Psoas muscle (tissue), 8 donors: ENCODE results near the gene DOCK11. TPM values are rescaled to one million over a fixed set of nuclear protein-coding genes. Genes with fewer than 3 reads are reported as not detected.

Experiments
- ATAC-seq, 4 donors: fragments of 200-7000 bp; cut with Tn5 transposase; one replicate each; pipeline ENCODE4 v1.9.1; 2020; ENCODE audit warnings: moderate library complexity in 3 of 4, mild to moderate bottlenecking in 2 of 4
- DNase-seq, 2 donors: peaks; one replicate each; pipeline ENCODE4 v3.0.0-alpha.2; 2020
- H3K27ac ChIP-seq: fragments of 200-600 bp; one replicate; pipeline ENCODE4 v1.8.0; 2022
- H3K27me3 ChIP-seq, 3 donors: fragments of 200-600 bp in 1 of 3; one replicate each; pipeline versions ENCODE4 v1.6.1 to v1.8.0; 2013 to 2022; ENCODE audit warnings: low read length in 2 of 3, mild to moderate bottlenecking in 2 of 3, moderate library complexity in 1 of 3; ENCODE audit not compliant: insufficient read depth in 3 of 3
- H3K36me3 ChIP-seq, 2 donors: fragments of 200-600 bp in 1 of 2; one replicate each; pipeline versions ENCODE4 v1.6.1 to v1.8.0; 2013 to 2022; ENCODE audit warnings: low read depth in 1 of 2, mild to moderate bottlenecking in 1 of 2, moderate library complexity in 1 of 2; ENCODE audit not compliant: insufficient read depth in 1 of 2
- H3K4me1 ChIP-seq: fragments of 200-600 bp; one replicate; pipeline ENCODE4 v1.8.0; 2022
- H3K4me3 ChIP-seq: fragments of 200-600 bp; one replicate; pipeline ENCODE4 v1.8.0; 2022; ENCODE audit warnings: mild to moderate bottlenecking
- H3K9me3 ChIP-seq: fragments of 200-600 bp; one replicate; pipeline ENCODE4 v1.8.0; 2022
- CTCF ChIP-seq: fragments of 200-600 bp; IDR thresholded peaks from one replicate; pipeline ENCODE4 v1.8.0; 2022; ENCODE audit warnings: antibody characterized with exemption
- WGBS, 3 donors: extraction: QIAGEN DNeasy Blood & Tissue Kit; methylation state at CpG; one replicate each; pipeline versions ENCODE4 v1.1.6 to v1.1.7; 2013; 5-methylcytosine and 5-hydroxymethylcytosine counted together
- intact Hi-C, 2 donors: fragments of 100-400 bp; cut with DNase I; formaldehyde crosslinking; loops; one replicate each; pipeline versions ENCODE4 v1.11.0 to v1.14.2; 2022
- polyA plus RNA-seq, 3 donors: library from polyadenylated mRNA; stranded (reverse); fragments of 200-250 nt; gene quantifications; one replicate each; pipeline ENCODE4 v1.2.3, GENCODE V29; 2013
- total RNA-seq, 4 donors: library from RNA; stranded (reverse); fragmentation: NEBNext Ultra II Directional in 2 of 4; extraction: Animal tissue kit (Norgen Biotek cat#: 25700) in 2 of 4; gene quantifications; one replicate each; pipeline versions ENCODE4 v1.2.1 to v1.2.4, GENCODE V29; 2021 to 2023
- donor health status: healthy with polysubstance abuse.
- donor health status: DM: no; HTN: no; CAD: no; lungs with moderate emphysema.
- donor health status: Bipolar disorder and iron deficiency.
- donor health status: healthy.
- donor health status: DM: yes; HTN: yes; CAD: no.
- donor health status: DM: no; HTN: no; CAD: no.
- donor health status: DM: no; HTN: no; CAD: no.
- donor health status: DM: yes; HTN: yes; CAD: no.

The DOCK11 gene
- total and polyA plus RNA-seq, 7 donors = 1.6 to 4.4 (median 1.9) TPM

- DNase-seq (no peak), ATAC-seq (no peak)
- WGBS, 3 donors = 67 to 85% (median 82%) methylated on average over 3 of the region's 3 CpGs
- intact Hi-C loops = no loop called here
- no peak overlapping the region for H3K4me3 ChIP-seq
- no peak for TF ChIP-seq CTCF
- H3K4me1 ChIP-seq = no peaks in the 10 kb centered on the region
- H3K27ac ChIP-seq = no peak overlapping the region
- no peaks in the 10 kb centered on the region for H3K36me3 ChIP-seq
- no peaks in the 10 kb centered on the region for H3K9me3 ChIP-seq
- H3K27me3 ChIP-seq = peaks cover 0 to 3% (median 0%) of the 10 kb centered on the region in 3 donors
Measured at GRCh38 chrX:118519411-118520215, 24.0 kb downstream of the DOCK11 start.

- H3K9me3 ChIP-seq = no peaks in the 10 kb centered on the region
- intact Hi-C loops = no loop called here
- no peaks in the 10 kb centered on the region for H3K36me3 ChIP-seq
- WGBS, 3 donors = 72 to 87% (median 84%) methylated on average over 5 of the region's 5 CpGs
- H3K27ac ChIP-seq = no peak overlapping the region
- ATAC-seq (no peak), DNase-seq (no peak)
- no peaks in the 10 kb centered on the region for H3K4me1 ChIP-seq
- H3K4me3 ChIP-seq = no peak overlapping the region
- peaks cover 0 to 3% (median 0%) of the 10 kb centered on the region in 3 donors for H3K27me3 ChIP-seq
- TF ChIP-seq CTCF = no peak
Measured at GRCh38 chrX:118520216-118521206, 24.9 kb downstream of the DOCK11 start.

GRCh38 chrX:118521435-118521834 lies 25.8 kb downstream of the DOCK11 start:
- no peaks in the 10 kb centered on the region for H3K4me1 ChIP-seq
- intact Hi-C loops = no loop called here
- WGBS, 3 donors = 69 to 86% (median 79%) methylated on average over 3 of the region's 3 CpGs
- DNase-seq (no peak), ATAC-seq (no peak)
- H3K9me3 ChIP-seq = no peaks in the 10 kb centered on the region
- H3K27ac ChIP-seq = no peak overlapping the region
- H3K36me3 ChIP-seq = no peaks in the 10 kb centered on the region
- peaks cover 0 to 3% (median 0%) of the 10 kb centered on the region in 3 donors for H3K27me3 ChIP-seq
- no peak overlapping the region for H3K4me3 ChIP-seq
- TF ChIP-seq CTCF = no peak

GRCh38 chrX:118522230-118522926 lies 26.8 kb downstream of the DOCK11 start:
- intact Hi-C loops = no loop called here
- 86 to 96% (median 90%) methylated on average over 3 of the region's 3 CpGs for WGBS, 3 donors
- H3K27ac ChIP-seq = no peak overlapping the region

More at GRCh38 chrX:118522230-118522926, 26.8 kb downstream of the DOCK11 start:
- DNase-seq = no peak
- H3K4me3 ChIP-seq = no peak overlapping the region
- H3K9me3 ChIP-seq = no peaks in the 10 kb centered on the region
- no peak for TF ChIP-seq CTCF
- no peaks in the 10 kb centered on the region for H3K36me3 ChIP-seq
- H3K27me3 ChIP-seq = peaks cover 0 to 3% (median 0%) of the 10 kb centered on the region in 3 donors
- ATAC-seq = no peak
- H3K4me1 ChIP-seq = no peaks in the 10 kb centered on the region
